GM12892 (cell line): ENCODE results near the gene ESPNL.

ENCODE experiments used
- POLR2A ChIP-seq: IDR thresholded peaks from 2 replicates; pipeline ENCODE4 v1.6.1; 2011; ENCODE audit warnings: low read depth, low read length, control low read depth
- POLR2AphosphoS5 ChIP-seq: IDR thresholded peaks from 2 replicates; pipeline ENCODE4 v1.6.1; 2011; ENCODE audit warnings: low read depth, low read length, control low read depth

DNA sequence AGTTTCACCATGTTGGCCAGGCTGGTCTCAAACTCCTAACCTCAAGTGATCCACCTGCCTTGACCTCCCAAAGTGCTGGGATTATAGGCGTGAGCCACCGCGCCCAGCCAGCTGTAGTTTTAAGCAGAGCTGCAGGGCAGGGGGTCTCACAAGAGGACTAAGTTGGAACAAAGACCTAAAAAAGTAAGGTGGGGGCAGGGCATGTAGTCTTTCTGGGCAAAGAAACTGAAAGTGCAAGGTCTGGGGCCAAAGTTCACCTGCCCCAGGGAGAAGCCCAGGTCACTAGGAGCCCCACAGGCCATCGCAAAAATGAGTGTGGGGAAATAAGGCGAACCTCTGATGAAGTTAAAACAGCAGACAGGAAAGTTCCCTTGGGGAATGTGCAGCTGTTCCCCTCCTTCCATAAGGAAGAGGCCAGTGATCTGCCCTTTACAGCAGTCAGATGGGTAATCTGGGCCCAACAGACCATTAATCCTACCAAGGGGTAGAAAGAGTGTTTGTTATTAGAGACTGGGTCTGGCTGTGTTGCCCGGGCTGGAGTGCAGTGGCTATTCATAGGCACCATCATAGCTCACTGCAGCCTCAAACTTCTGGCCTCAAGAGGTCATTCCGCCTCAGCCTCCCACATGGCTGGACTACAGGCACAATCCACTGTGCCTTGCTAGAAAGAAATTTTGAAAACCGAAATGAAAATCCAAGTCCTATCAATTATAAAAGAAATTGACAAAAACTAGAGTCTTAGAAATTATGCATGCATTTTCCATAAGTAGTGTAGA, 36.5 kb upstream of the ESPNL start:
- TF ChIP-seq POLR2A (no peak), POLR2AphosphoS5 (no peak)
